Gastroesophageal sphincter (tissue), 4 donors: ENCODE data around the gene ARHGEF2. TPM values are rescaled to one million over a fixed set of nuclear protein-coding genes. Genes with fewer than 3 reads are reported as not detected.

ENCODE experiments used
- ATAC-seq: fragments of 150-250 bp; one replicate; pipeline ENCODE4 v1.9.1; 2016; ENCODE audit warnings: mild to moderate bottlenecking, moderate library complexity
- H3K27ac ChIP-seq, 4 donors: fragments of 200-600 bp; sonication (generic) in 3 of 4; 1 replicate in 3 of 4; 2 replicates in 1 of 4; pipeline ENCODE4 v1.5.1; 2016 to 2019
- H3K27me3 ChIP-seq: fragments of 200-600 bp; sonication (generic); one replicate; pipeline ENCODE4 v1.5.1; 2019
- H3K36me3 ChIP-seq, 2 donors: fragments of 200-600 bp; sonication (generic); one replicate each; pipeline ENCODE4 v1.5.1; 2019; ENCODE audit warnings: control low read depth in 1 of 2
- H3K4me1 ChIP-seq, 3 donors: fragments of 200-600 bp; sonication (generic); 1 replicate in 2 of 3; 2 replicates in 1 of 3; pipeline ENCODE4 v1.5.1; 2016 to 2019; ENCODE audit warnings: control low read depth in 2 of 3
- H3K4me3 ChIP-seq, 2 donors: fragments of 200-600 bp; sonication (generic); one replicate each; pipeline ENCODE4 v1.5.1; 2019; ENCODE audit warnings: mild to moderate bottlenecking in 1 of 2, moderate library complexity in 1 of 2
- H3K9me3 ChIP-seq, 3 donors: fragments of 200-600 bp; sonication (generic); one replicate each; pipeline ENCODE4 v1.5.1; 2017 to 2019; ENCODE audit warnings: control low read depth in 2 of 3
- CTCF ChIP-seq, 4 experiments: fragments of 200-600 bp in 2 of 4; fragments of 450-650 bp in 2 of 4; sonication (generic) in 1 of 4; IDR thresholded peaks; one replicate each; pipeline ENCODE4 v1.5.1; 2017 to 2019; ENCODE audit warnings: antibody characterized with exemption in 4 of 4, mild to moderate bottlenecking in 2 of 4, moderate library complexity in 2 of 4
- EP300 ChIP-seq: sonication (generic); formaldehyde crosslinking; IDR thresholded peaks from one replicate; pipeline ENCODE4 v1.6.1; 2017; ENCODE audit warnings: antibody characterized with exemption, mild to moderate bottlenecking
- POLR2A ChIP-seq, 2 donors: fragments of 450-650 bp; IDR thresholded peaks; one replicate each; pipeline ENCODE4 v1.6.1; 2017; ENCODE audit warnings: antibody characterized with exemption in 2 of 2, mild to moderate bottlenecking in 2 of 2, moderate library complexity in 1 of 2
- POLR2AphosphoS5 ChIP-seq: sonication (generic); formaldehyde crosslinking; IDR thresholded peaks from one replicate; pipeline ENCODE4 v1.6.1; 2017; ENCODE audit warnings: antibody characterized with exemption
- WGBS, 2 donors: methylation state at CpG; one replicate each; pipeline ENCODE4 v1.1.5; 2018; ENCODE audit warnings: low coverage in 1 of 2; 5-methylcytosine and 5-hydroxymethylcytosine counted together
- small RNA-seq, 4 donors: library from RNA; depleted of rRNA; stranded (forward); fragments of <200 nt; gene quantifications; one replicate each; pipeline ENCODE3, GENCODE V24; 2016
- total RNA-seq, 4 donors: library from RNA; depleted of rRNA; stranded (reverse); fragments of >200 nt; gene quantifications; one replicate each; pipeline ENCODE4 v1.1.0, GENCODE V29; 2016

Gene ARHGEF2
- total RNA-seq, 4 donors from 2014 or later, result 69.7 to 94.0 (median 82.6) TPM

DNA sequence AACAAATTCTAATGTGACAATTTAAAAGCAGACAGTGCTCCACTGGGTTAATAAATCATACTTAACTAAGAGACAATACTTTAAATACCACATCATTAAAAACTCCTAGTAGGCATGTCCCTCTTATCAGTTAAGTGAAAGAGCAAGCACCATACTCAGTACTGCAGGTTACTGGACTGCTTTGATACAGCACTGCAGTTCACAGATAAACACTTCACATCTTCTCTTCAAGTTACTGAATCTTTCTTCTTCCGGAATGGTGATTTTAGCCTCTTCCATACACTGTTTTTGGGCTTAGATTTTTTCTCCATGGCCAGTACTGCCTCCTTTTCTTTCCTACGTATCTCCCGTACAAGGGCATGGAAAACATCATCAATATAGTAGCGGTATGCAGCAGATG is 78.2 kb downstream of the ARHGEF2 start:
- TF ChIP-seq POLR2AphosphoS5, result no peak
- no peak for TF ChIP-seq EP300
- TF ChIP-seq POLR2A (IDR thresholded peaks at IDR 0.05), result no peak
- TF ChIP-seq CTCF (IDR thresholded peaks at IDR 0.05), result no peak
- Histone ChIP-seq H3K4me3 (no peak overlapping the region), H3K27ac (no peak overlapping the region), H3K36me3 (peaks cover 0 to 93% of the 10 kb centered on the region in 2 donors), H3K4me1 (peaks cover 0 to 6% (median 0%) of the 10 kb centered on the region in 3 donors), H3K27me3 (no peaks in the 10 kb centered on the region), H3K9me3 (no peaks in the 10 kb centered on the region)
- ATAC-seq, result no peak
- 78 to 83% methylated on average over 4 of the region's 4 CpGs for WGBS, 2 donors

DNA sequence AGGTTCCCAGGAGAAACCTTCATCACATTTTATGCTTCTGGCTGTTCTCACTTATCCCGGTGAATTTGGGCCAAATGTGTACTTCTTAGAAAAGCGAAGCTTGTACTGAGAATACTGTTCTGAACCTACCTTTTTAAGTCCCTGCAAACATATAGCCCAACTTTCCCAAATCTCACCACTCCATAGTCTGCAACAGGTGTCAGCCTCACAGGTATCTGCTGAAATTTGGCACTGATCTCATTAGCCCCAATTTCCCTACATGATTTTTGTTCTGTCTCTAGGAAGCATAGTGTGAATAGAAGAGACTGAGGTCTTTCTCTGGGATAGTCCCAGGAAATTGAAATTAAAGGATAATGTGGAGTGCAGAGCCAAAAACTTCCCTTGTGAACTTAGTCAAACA is 78.7 kb downstream of the ARHGEF2 start:
- no peaks in the 10 kb centered on the region for H3K27me3 ChIP-seq
- no peak for TF ChIP-seq POLR2AphosphoS5
- no peak for TF ChIP-seq CTCF (IDR thresholded peaks at IDR 0.05)
- TF ChIP-seq POLR2A (IDR thresholded peaks at IDR 0.05), result no peak
- TF ChIP-seq EP300, result no peak
- H3K4me3 ChIP-seq, result no peak overlapping the region
- no peak for ATAC-seq
- peaks cover 0 to 6% (median 0%) of the 10 kb centered on the region in 3 donors for H3K4me1 ChIP-seq
- peaks cover 0 to 88% of the 10 kb centered on the region in 2 donors for H3K36me3 ChIP-seq
- WGBS, 2 donors, result 83 to 100% methylated on average over 2 of the region's 2 CpGs
- H3K27ac ChIP-seq, result no peak overlapping the region
- H3K9me3 ChIP-seq, result no peaks in the 10 kb centered on the region

- H3K27ac ChIP-seq, result no peak overlapping the region
- H3K4me3 ChIP-seq, result no peak overlapping the region
- no peaks in the 10 kb centered on the region for H3K9me3 ChIP-seq
- TF ChIP-seq POLR2A (IDR thresholded peaks at IDR 0.05) (no peak), EP300 (no peak), CTCF (IDR thresholded peaks at IDR 0.05) (no peak)
- 37 to 43% methylated on average over 2 of the region's 2 CpGs for WGBS, 2 donors
- no peak for ATAC-seq
- no peaks in the 10 kb centered on the region for H3K27me3 ChIP-seq
- peaks cover 0 to 80% of the 10 kb centered on the region in 2 donors for H3K36me3 ChIP-seq
- H3K4me1 ChIP-seq, result peaks cover 0 to 10% (median 2%) of the 10 kb centered on the region in 3 donors
Observed at GRCh38 chr1:155898888-155899287, 79.5 kb downstream of the ARHGEF2 start.

DNA sequence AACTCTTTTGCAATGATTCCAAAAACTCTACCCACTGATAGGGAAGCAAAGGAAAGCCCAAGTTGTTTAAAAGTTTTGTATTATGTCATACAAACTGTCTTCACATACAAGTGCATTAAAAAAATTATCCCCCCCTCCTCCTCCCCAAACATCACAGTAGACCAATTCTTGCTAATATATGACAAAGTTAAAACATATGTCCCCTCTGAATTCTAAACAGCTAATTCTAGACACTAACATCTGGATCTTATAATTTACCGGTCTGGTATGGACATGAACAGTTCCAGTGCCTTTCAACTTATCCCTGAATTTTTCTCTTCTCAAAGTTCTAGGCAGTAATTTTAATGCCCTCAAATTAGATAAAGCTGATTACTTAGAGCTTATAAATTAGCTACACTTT is 80.6 kb downstream of the ARHGEF2 start:
- 52 to 67% methylated on average over 1 of the region's 1 CpG for WGBS, 2 donors
- Histone ChIP-seq H3K4me1 (peaks cover 0 to 22% (median 11%) of the 10 kb centered on the region in 3 donors), H3K9me3 (no peaks in the 10 kb centered on the region), H3K27me3 (no peaks in the 10 kb centered on the region), H3K27ac (no peak overlapping the region), H3K4me3 (no peak overlapping the region), H3K36me3 (peaks cover 0 to 68% of the 10 kb centered on the region in 2 donors)
- TF ChIP-seq POLR2A (IDR thresholded peaks at IDR 0.05), result no peak
- TF ChIP-seq CTCF (IDR thresholded peaks at IDR 0.05), result no peak
- TF ChIP-seq POLR2AphosphoS5, result no peak
- no peak for TF ChIP-seq EP300
- no peak for ATAC-seq

Small RNA genes lying within 50 kb of the gene (small RNA-seq; reads per million reads assigned to genes)
- 0 reads per million in 4 donors for gene MIR6738
- 0 reads per million in 4 donors for gene SCARNA4
- 59.7 to 111 (median 94.4) reads per million in 4 donors for gene SNORA80E

Other genes starting within 250 kb of the ARHGEF2 start
- 10 to 100 TPM; 16.6 to 55.1 (median 35.9) TPM for gene GON4L, start 121.3 kb downstream of the ARHGEF2 start, total RNA-seq
- 10 to 100 TPM; 10.4 to 25.7 (median 19.7) TPM for gene SYT11, start 119.0 kb downstream of the ARHGEF2 start, total RNA-seq
- 10 to 100 TPM; 25.0 to 37.1 (median 30.0) TPM for gene RIT1, start 67.2 kb downstream of the ARHGEF2 start, total RNA-seq
- gene KHDC4, start 44.1 kb downstream of the ARHGEF2 start, total RNA-seq, result 10 to 100 TPM; 20.4 to 57.4 (median 34.6) TPM
- gene RXFP4, start 36.9 kb downstream of the ARHGEF2 start, total RNA-seq, result under 1 TPM in 1 of 4 donors, not detected in 3; 0.27 TPM
- gene SSR2, start 42.4 kb upstream of the ARHGEF2 start, total RNA-seq, result 100 to 1,000 TPM; 103 to 157 (median 146) TPM
- gene UBQLN4, start 75.3 kb upstream of the ARHGEF2 start, total RNA-seq, result 10 to 100 TPM; 19.6 to 29.6 (median 24.8) TPM
- gene LAMTOR2, start 76.2 kb upstream of the ARHGEF2 start, total RNA-seq, result 10 to 100 TPM; 66.8 to 79.3 (median 73.1) TPM
- 10 to 100 TPM in 1 of 4 donors, not detected in 3; 22.1 TPM for gene RAB25, start 82.6 kb upstream of the ARHGEF2 start, total RNA-seq
- under 1 TPM; under 0.01 to 0.78 (median 0.52) TPM for gene MEX3A, start 103.9 kb upstream of the ARHGEF2 start, total RNA-seq
- 100 to 1,000 TPM; 327 to 617 (median 519) TPM for gene LMNA, start 136.2 kb upstream of the ARHGEF2 start, total RNA-seq
- 1 to 10 TPM; 1.7 to 7.5 (median 3.4) TPM for gene SEMA4A, start 175.0 kb upstream of the ARHGEF2 start, total RNA-seq
- 10 to 100 TPM in 3 of 4 donors, 1 to 10 TPM in 1; 9.4 to 17.0 (median 12.7) TPM for gene SLC25A44, start 215.6 kb upstream of the ARHGEF2 start, total RNA-seq
- 10 to 100 TPM; 49.3 to 58.9 (median 51.8) TPM for gene PMF1, start 234.5 kb upstream of the ARHGEF2 start, total RNA-seq